K562 (cell line): ENCODE data around the gene ACO2. TPM values are rescaled to one million over a fixed set of nuclear protein-coding genes. Genes with fewer than 3 reads are reported as not detected.

ENCODE experiments used
- ATAC-seq: fragments of 200-7000 bp; cut with Tn5 transposase; 3 replicates; pipeline ENCODE4 v1.9.1; 2020; ENCODE audit warnings: moderate library complexity
- BruUV-seq: library from RNA; stranded (reverse); fragments of 400-500 nt; replicated peaks from 2 replicates; lab custom pipeline; 2021; lab: Mats Ljungman, UMichigan
- CTCF ChIA-PET: fragments of 300-600 bp; formaldehyde crosslinking; extraction: SDS; loops from one replicate; lab custom pipeline; 2021; ENCODE audit warnings: low intra/inter-chr PET ratio; lab: Yijun Ruan, JAX
- POLR2A ChIA-PET: fragments of 300-600, 350-650 bp; sonication (Branson Sonifier 250); formaldehyde crosslinking; extraction: SDS; loops from one replicate; lab custom pipeline; 2021; ENCODE audit warnings: antibody characterized with exemption, inconsistent platforms; lab: Yijun Ruan, JAX
- DNase-seq, 4 experiments: peaks; one replicate each; pipeline versions ENCODE4 v3.0.0 to v3.0.0-alpha.2; 2011 to 2018; ENCODE audit warnings: low spot score in 3 of 4, mixed read lengths in 3 of 4; ENCODE audit errors: extremely low read depth in 1 of 4
- FAIRE-seq: peaks from 2 replicates; lab custom pipeline; 2011; peaks lifted over from hg19 to GRCh38; lab: Jason Lieb, UNC
- H2AFZ ChIP-seq: 2 replicates; pipeline ENCODE4 v1.6.0; 2011; ENCODE audit warnings: low read depth, low read length, control low read depth, inconsistent platforms
- H3K27ac ChIP-seq: fragments of 200-600 bp; 3 replicates; pipeline ENCODE4 v1.8.0; 2011; ENCODE audit warnings: low read depth, mild to moderate bottlenecking, control low read depth, inconsistent platforms, low read length, moderate library complexity, mixed read lengths; ENCODE audit errors: extremely low read depth
- H3K27me3 ChIP-seq, 2 experiments: fragments of 300-600 bp in 1 of 2; 2 replicates in 1 of 2; 3 replicates in 1 of 2; pipeline versions ENCODE4 v1.6.0 to v1.8.0; 2011; ENCODE audit warnings: inconsistent platforms in 2 of 2, low read length in 2 of 2, mild to moderate bottlenecking in 1 of 2, mixed read lengths in 1 of 2, moderate library complexity in 1 of 2; ENCODE audit not compliant: control insufficient read depth in 2 of 2, insufficient read depth in 2 of 2
- H3K36me3 ChIP-seq: fragments of 300-600 bp; 3 replicates; pipeline ENCODE4 v1.8.0; 2011; ENCODE audit warnings: mild to moderate bottlenecking, low read length, inconsistent platforms; ENCODE audit not compliant: control insufficient read depth, insufficient read depth
- H3K4me1 ChIP-seq, 2 experiments: fragments of 200-600 bp in 1 of 2; replicated peaks in 1 of 2; 2 replicates in 1 of 2; 3 replicates in 1 of 2; pipeline versions ENCODE4 v1.5.1 to v1.8.0; 2011; ENCODE audit warnings: inconsistent platforms in 2 of 2, low read length in 2 of 2, mild to moderate bottlenecking in 1 of 2, mixed read lengths in 1 of 2, moderate library complexity in 1 of 2; ENCODE audit not compliant: control insufficient read depth in 2 of 2, insufficient read depth in 2 of 2
- H3K4me2 ChIP-seq: 2 replicates; pipeline ENCODE4 v1.6.1; 2011; ENCODE audit warnings: low read length, control low read depth, inconsistent platforms, mixed read lengths; ENCODE audit not compliant: insufficient read depth
- H3K4me3 ChIP-seq: fragments of 200-600 bp; sonication (generic), shearing (Covaris generic); 2 replicates; pipeline ENCODE4 v1.5.1; 2016; ENCODE audit warnings: control low read depth, inconsistent platforms
- H3K79me2 ChIP-seq: fragments of 200-600 bp; 3 replicates; pipeline ENCODE4 v1.8.0; 2011; ENCODE audit warnings: low read length, inconsistent platforms; ENCODE audit not compliant: control insufficient read depth, insufficient read depth
- H3K9ac ChIP-seq, 2 experiments: 2 replicates each; pipeline versions ENCODE4 v1.6.0 to v1.6.1; 2011; ENCODE audit warnings: low read depth in 2 of 2, low read length in 2 of 2, control low read depth in 1 of 2, inconsistent platforms in 1 of 2, mild to moderate bottlenecking in 1 of 2, mixed read lengths in 1 of 2; ENCODE audit not compliant: insufficient read depth in 1 of 2
- H3K9me1 ChIP-seq: one replicate; pipeline ENCODE4 v1.6.0; 2011; ENCODE audit warnings: inconsistent platforms, mild to moderate bottlenecking, low read length, moderate library complexity; ENCODE audit not compliant: control insufficient read depth, insufficient read depth
- H3K9me3 ChIP-seq: replicated peaks from 2 replicates; pipeline ENCODE4 v1.5.1; 2011; ENCODE audit warnings: low read depth, low read length, inconsistent platforms; ENCODE audit not compliant: control insufficient read depth, insufficient read depth
- H4K20me1 ChIP-seq: replicated peaks from 2 replicates; pipeline ENCODE4 v1.6.1; 2011; ENCODE audit warnings: low read length, inconsistent platforms, mixed read lengths; ENCODE audit not compliant: control insufficient read depth, insufficient read depth
- CBFA2T3 ChIP-seq: fragments of 450-650 bp; IDR thresholded peaks from 2 replicates; pipeline ENCODE4 v1.6.1; 2017
- MYNN ChIP-seq, 2 experiments: sonication (generic); formaldehyde crosslinking in 1 of 2; IDR thresholded peaks; 2 replicates each; pipeline versions ENCODE4 v1.5.0 to v1.6.1; 2016 to 2020; ENCODE audit warnings: antibody characterized with exemption in 1 of 2, missing genetic modification reagents in 1 of 2
- POLR2H ChIP-seq: IDR thresholded peaks from 2 replicates; pipeline ENCODE4 v1.6.1; 2016; ENCODE audit warnings: missing genetic modification characterization, low read depth, mild to moderate bottlenecking, control low read depth, missing compliant biosample characterization, moderate library complexity
- RAD51 ChIP-seq: fragments of 450-650 bp; IDR thresholded peaks from 2 replicates; pipeline ENCODE4 v1.7.1; 2016; ENCODE audit warnings: low read depth, mild to moderate bottlenecking, borderline replicate concordance
- TBL1XR1 ChIP-seq, 2 experiments: IDR thresholded peaks; 2 replicates each; pipeline ENCODE4 v1.6.1; 2012; ENCODE audit warnings: improper control_type of control experiment in 2 of 2, low read length in 2 of 2, mild to moderate bottlenecking in 1 of 2
- WGBS: fragments of 100-300 bp; shearing (Covaris generic); methylation state at CpG from one replicate; pipeline ENCODE4 v1.1.6; 2016; ENCODE audit warnings: low coverage, mixed read lengths; ENCODE audit not compliant: insufficient coverage; ENCODE audit errors: missing lambda C conversion rate; 5-methylcytosine and 5-hydroxymethylcytosine counted together
- in situ Hi-C: fragments of 300-500 bp; cut with MboI; formaldehyde crosslinking; loops from 4 replicates; pipeline ENCODE4 v1.15.0; 2018; ENCODE audit warnings: inconsistent platforms, mixed read lengths
- intact Hi-C: fragments of 100-400 bp; cut with micrococcal nuclease; formaldehyde crosslinking; loops from 2 replicates; pipeline ENCODE4 v1.14.2; 2022
- polyA plus RNA-seq, 8 experiments: library from polyadenylated mRNA; depleted of rRNA in 4 of 8; stranded (reverse) in 5 of 8; unstranded in 3 of 8; fragments of >200 nt; fragmentation: Nextera tagmentation in 2 of 8; fragmentation: Illumina TruSeq in 1 of 8; extraction: Ambion mirVana in 2 of 8; extraction: Trizol in 1 of 8; gene quantifications; 2 replicates each; pipeline versions ENCODE4 v1.2.1 to v1.2.3, GENCODE V29; 2011 to 2014; ENCODE audit warnings: inconsistent platforms in 1 of 8, missing spikeins in 1 of 8
- total RNA-seq, 7 experiments: library from RNA; depleted of rRNA in 6 of 7; stranded (reverse); fragments of >200 nt in 6 of 7; fragmentation: Illumina TruSeq in 2 of 7; extraction: Trizol in 2 of 7; gene quantifications; 2 replicates each; pipeline versions ENCODE4 v1.2.1 to v1.2.3, GENCODE V29; 2011 to 2021; ENCODE audit warnings: low replicate concordance in 1 of 7

The ACO2 gene
- total and polyA plus RNA-seq, 9 of the 15 experiments (the other 6 are each of a cell fraction or from before 2014, with no cell fraction given): 16.2 to 119 (median 43.2) TPM

GRCh38 chr22:41504816-41505215 lies 35.9 kb downstream of the ACO2 start:
- ATAC-seq (no peak), DNase-seq (no peak)

DNA sequence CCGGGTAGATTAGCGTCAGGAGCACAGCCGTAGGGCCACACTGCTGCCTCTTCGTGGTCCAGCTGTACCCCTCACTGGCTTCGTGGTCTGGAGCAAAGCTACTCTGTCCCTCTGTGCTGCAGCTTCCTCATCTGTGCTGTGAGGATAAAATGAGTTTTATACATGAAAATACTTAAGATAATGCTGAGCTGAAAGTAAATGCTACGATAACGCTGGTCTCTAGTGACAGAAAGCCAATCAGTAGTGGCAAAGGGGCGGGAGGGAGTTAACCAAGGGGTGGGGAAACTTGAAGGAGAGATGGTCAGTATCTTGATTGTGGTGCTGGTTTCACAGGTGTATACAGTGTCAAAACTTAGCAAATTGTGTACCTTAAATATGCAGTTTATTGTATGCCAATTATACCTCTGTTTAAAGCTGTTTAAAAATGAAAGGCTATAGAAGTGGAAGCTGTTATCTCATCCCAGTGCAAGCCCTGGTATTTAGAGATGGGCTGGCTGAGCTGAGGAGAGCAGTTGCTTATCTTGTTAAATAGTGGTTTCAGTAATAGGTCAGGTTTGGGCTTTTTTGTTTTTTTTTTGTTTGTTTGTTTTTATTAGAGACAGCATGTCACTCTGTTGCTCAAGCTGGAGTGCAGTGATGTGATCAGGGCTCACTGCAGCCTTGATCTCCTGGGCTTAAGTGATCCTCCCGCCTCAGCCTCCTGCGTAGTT lies 36.7 kb downstream of the ACO2 start:
- no peak overlapping the region for H3K27ac ChIP-seq
- BruUV-seq: no TSS peak
- TF ChIP-seq TBL1XR1 (IDR thresholded peaks at IDR 0.05; ENCODE audit: low read length in 2 of 2) (no peak), RAD51 (no peak), CBFA2T3 (0 out of 2 replicates have a peak, but pooled peaks have one; percentile 26)
- TF ChIP-seq, all 486 proteins: peak for 1
- POLR2A ChIA-PET: interaction anchor here (0.6 to 1.8 kb wide), 4 partner anchors 10 to 124 kb away, joined by 3 to 4 read pairs (median 3); partner anchors contain the start of gene TEF
- no peak for ATAC-seq
- Histone ChIP-seq H3K9ac (no peak overlapping the region), H3K9me3 (no peaks in the 10 kb centered on the region), H3K4me3 (no peak overlapping the region), H2AFZ (no peak overlapping the region), H3K9me1 (no peaks in the 10 kb centered on the region), H3K4me1 (peaks cover 0 to 14% of the 10 kb centered on the region in 2 experiments; a peak in 4 of 5 replicates), H3K4me2 (no peak overlapping the region), H4K20me1 (no peaks in the 10 kb centered on the region), H3K79me2 (peaks cover 32% of the 10 kb centered on the region; the same call in 2 of the 3 replicates), H3K27me3 (no peaks in the 10 kb centered on the region), H3K36me3 (peaks cover 74% of the 10 kb centered on the region; the same call in 2 of the 3 replicates)
- DNase-seq: no peak
- intact Hi-C loops (no loop called here), in situ Hi-C loops (no loop called here)
- FAIRE-seq: no peak
- CTCF ChIA-PET: no interaction called here
- WGBS: 75% methylated on average over 9 of the region's 10 CpGs

More at GRCh38 chr22:41504816-41505215, 35.9 kb downstream of the ACO2 start:
- Histone ChIP-seq H2AFZ (no peak overlapping the region), H3K9me3 (no peaks in the 10 kb centered on the region), H3K36me3 (peaks cover 70% of the 10 kb centered on the region; the same call in 2 of the 3 replicates), H3K79me2 (peaks cover 33% of the 10 kb centered on the region; the same call in 2 of the 3 replicates), H3K9ac (no peak overlapping the region), H3K27ac (no peak overlapping the region), H3K4me1 (peaks cover 0 to 14% of the 10 kb centered on the region in 2 experiments; a peak in 4 of 5 replicates), H3K9me1 (no peaks in the 10 kb centered on the region), H3K27me3 (no peaks in the 10 kb centered on the region), H3K4me2 (no peak overlapping the region), H3K4me3 (no peak overlapping the region), H4K20me1 (0 out of 2 replicates have a peak, but pooled peaks cover under 1% of the 10 kb centered on the region)
- POLR2A ChIA-PET: interaction anchor here (0.6 to 1.8 kb wide), 3 partner anchors 25 to 123 kb away, joined by 3 to 4 read pairs (median 3); partner anchors contain the start of gene TEF
- CTCF ChIA-PET: no interaction called here
- WGBS: 83% methylated on average over 4 of the region's 4 CpGs
- TF ChIP-seq MYNN (IDR thresholded peaks at IDR 0.05) (peak; percentile 77; the same call in 1 of the 2 replicates), MYNN (CRISPR knock-in tag; IDR thresholded peaks at IDR 0.05) (no peak), POLR2H (no peak)
- intact Hi-C loops: no loop called here
- FAIRE-seq: no peak
- in situ Hi-C loops: no loop called here
- no TSS peak for BruUV-seq
